Mammary epithelial cell (primary cell): ENCODE data around the gene CLECL1.

Source experiments
- CTCF ChIP-seq, 2 donors: IDR thresholded peaks in 1 of 2; conservative IDR thresholded peaks in 1 of 2; 2 replicates each; pipeline ENCODE4 v1.5.1; 2011 to 2012; ENCODE audit warnings: inconsistent platforms in 2 of 2, low read length in 2 of 2, mild to moderate bottlenecking in 2 of 2, control low read depth in 1 of 2, low read depth in 1 of 2; ENCODE audit not compliant: insufficient read depth in 1 of 2; ENCODE audit errors: extremely low read depth in 1 of 2
- EZH2 ChIP-seq: IDR thresholded peaks from 2 replicates; pipeline ENCODE4 v1.6.1; 2012; ENCODE audit warnings: low read length, inconsistent platforms, borderline replicate concordance

- TF ChIP-seq CTCF (conservative IDR thresholded peaks at IDR 0.05 in 1 of 2, IDR thresholded peaks at IDR 0.05 in 1 of 2; ENCODE audit: extremely low read depth in 1 of 2, insufficient read depth in 1 of 2, low read depth in 1 of 2, low read length in 2 of 2) (no peak), EZH2 (no peak)
Observed at GRCh38 chr12:9724023-9724422, 8.9 kb downstream of the CLECL1 start.
